HG03097 (cell line): ENCODE results near the gene TCEA2.
"Not testable (repeated sequence)": the region's sequence is repeated elsewhere in the genome, so short reads cannot be mapped to it uniquely, and the experiment has no call there.

Experiments used
- ATAC-seq: cut with Tn5 transposase; IDR thresholded peaks from one replicate; pipeline ENCODE4 v1.9.1; 2021; ENCODE audit not compliant: unreplicated experiment, low FRiP score

Gene TCEA2

GRCh38 chr20:64076061-64076997 lies 13.3 kb downstream of the TCEA2 start:
- ATAC-seq, result no peak

- no peak for ATAC-seq
These were observed 14.1 kb downstream of the TCEA2 start for GRCh38 chr20:64077094-64077493.

- ATAC-seq, result no peak
These were observed 14.5 kb downstream of the TCEA2 start for GRCh38 chr20:64077541-64077875.

GRCh38 chr20:64077876-64078551 lies 15.0 kb downstream of the TCEA2 start:
- no peak for ATAC-seq

GRCh38 chr20:64078934-64079272 lies 15.9 kb downstream of the TCEA2 start:
- ATAC-seq, result no peak

GRCh38 chr20:64079273-64080012 lies 16.4 kb downstream of the TCEA2 start, which contains the start of gene RGS19:
Gene RGS19, minus strand, starts transcription at chr20:64079518. Its CDS starts 2,632 bp downstream, at chr20:64076886.
- peak; percentile 29 for ATAC-seq

- no peak for ATAC-seq
These were observed 17.2 kb downstream of the TCEA2 start, which contains the start of gene OPRL1 for GRCh38 chr20:64080013-64080812. Gene OPRL1, plus strand, starts transcription at chr20:64080082. Its CDS starts 12,639 bp downstream, at chr20:64092721.

- no peak for ATAC-seq
These were observed 18.0 kb downstream of the TCEA2 start for GRCh38 chr20:64080813-64081623.

- ATAC-seq, result no peak
These were observed 18.6 kb downstream of the TCEA2 start for GRCh38 chr20:64081624-64081964.

- ATAC-seq, result no peak
These were observed 19.2 kb downstream of the TCEA2 start for GRCh38 chr20:64082126-64082731.

- no peak for ATAC-seq
These were observed 19.9 kb downstream of the TCEA2 start for GRCh38 chr20:64082820-64083377.

GRCh38 chr20:64083378-64083803 lies 20.4 kb downstream of the TCEA2 start:
- no peak for ATAC-seq

- ATAC-seq, result no peak
These were observed 21.0 kb downstream of the TCEA2 start, which contains the start of gene LKAAEAR1 for GRCh38 chr20:64083804-64084684. Gene LKAAEAR1, minus strand, starts transcription at chr20:64084398. Its CDS starts 179 bp downstream, at chr20:64084219.

GRCh38 chr20:64084685-64085152 lies 21.7 kb downstream of the TCEA2 start:
- no peak for ATAC-seq

GRCh38 chr20:64086801-64087200 lies 23.8 kb downstream of the TCEA2 start:
- no peak for ATAC-seq

GRCh38 chr20:64087226-64087825 lies 24.3 kb downstream of the TCEA2 start:
- ATAC-seq, result not testable (repeated sequence)

GRCh38 chr20:64088586-64088985 lies 25.6 kb downstream of the TCEA2 start:
- ATAC-seq, result not testable (repeated sequence)
